ENCODE data around the gene SLC2A13. TPM values are rescaled to one million over a fixed set of nuclear protein-coding genes. Genes with fewer than 3 reads are reported as not detected.

SLC2A13 gene
- total and polyA plus RNA-seq, 2 experiments from 2014 or later, result 10.4 to 13.8 TPM

GRCh38 chr12:39840422-39840821 lies 265.5 kb downstream of the SLC2A13 start:
- H3K4me3 ChIP-seq, result no peak overlapping the region
- no peak for TF ChIP-seq CTCF (IDR thresholded peaks at IDR 0.05; ENCODE audit: low read depth, low read length)
- no peaks in the 10 kb centered on the region for H3K36me3 ChIP-seq
- H3K27ac ChIP-seq, result no peak overlapping the region
- H3K9me3 ChIP-seq (ENCODE audit: low read depth), result no peaks in the 10 kb centered on the region
- H3K27me3 ChIP-seq, result no peaks in the 10 kb centered on the region
- DNase-seq (ENCODE audit: low read depth in 1 of 2, low spot score in 1 of 2), result no peak
- H3K4me1 ChIP-seq (ENCODE audit: low read depth), result no peaks in the 10 kb centered on the region

GRCh38 chr12:39839072-39839471 lies 266.8 kb downstream of the SLC2A13 start:
- no peaks in the 10 kb centered on the region for H3K27me3 ChIP-seq
- no peaks in the 10 kb centered on the region for H3K9me3 ChIP-seq (ENCODE audit: low read depth)
- no peaks in the 10 kb centered on the region for H3K4me1 ChIP-seq (ENCODE audit: low read depth)
- H3K4me3 ChIP-seq, result no peak overlapping the region
- DNase-seq (ENCODE audit: low read depth in 1 of 2, low spot score in 1 of 2), result no peak
- no peak overlapping the region for H3K27ac ChIP-seq
- no peaks in the 10 kb centered on the region for H3K36me3 ChIP-seq
- TF ChIP-seq CTCF (IDR thresholded peaks at IDR 0.05; ENCODE audit: low read depth, low read length), result no peak

GRCh38 chr12:39835517-39836489 lies 270.1 kb downstream of the SLC2A13 start:
- H3K36me3 ChIP-seq, result no peaks in the 10 kb centered on the region
- no peak overlapping the region for H3K27ac ChIP-seq
- no peak overlapping the region for H3K4me3 ChIP-seq
- TF ChIP-seq CTCF (IDR thresholded peaks at IDR 0.05; ENCODE audit: low read depth, low read length), result no peak
- no peaks in the 10 kb centered on the region for H3K9me3 ChIP-seq (ENCODE audit: low read depth)
- no peaks in the 10 kb centered on the region for H3K4me1 ChIP-seq (ENCODE audit: low read depth)
- DNase-seq (ENCODE audit: low read depth in 1 of 2, low spot score in 1 of 2), result no peak
- no peaks in the 10 kb centered on the region for H3K27me3 ChIP-seq

- H3K4me3 ChIP-seq, result no peak overlapping the region
- no peak for TF ChIP-seq CTCF (IDR thresholded peaks at IDR 0.05; ENCODE audit: low read depth, low read length)
- H3K27ac ChIP-seq, result no peak overlapping the region
- H3K27me3 ChIP-seq, result no peaks in the 10 kb centered on the region
- H3K9me3 ChIP-seq (ENCODE audit: low read depth), result no peaks in the 10 kb centered on the region
- no peaks in the 10 kb centered on the region for H3K36me3 ChIP-seq
- H3K4me1 ChIP-seq (ENCODE audit: low read depth), result no peaks in the 10 kb centered on the region
- peak in 1 of 2 donors; percentile 38 for DNase-seq (ENCODE audit: low read depth in 1 of 2, low spot score in 1 of 2)
These were observed 274.1 kb downstream of the SLC2A13 start for GRCh38 chr12:39831587-39832315.

GRCh38 chr12:39830852-39831520 lies 274.9 kb downstream of the SLC2A13 start:
- no peak for DNase-seq (ENCODE audit: low read depth in 1 of 2, low spot score in 1 of 2)
- Histone ChIP-seq H3K36me3 (no peaks in the 10 kb centered on the region), H3K27ac (no peak overlapping the region), H3K4me1 (ENCODE audit: low read depth) (no peaks in the 10 kb centered on the region), H3K9me3 (ENCODE audit: low read depth) (no peaks in the 10 kb centered on the region), H3K4me3 (no peak overlapping the region), H3K27me3 (no peaks in the 10 kb centered on the region)
- TF ChIP-seq CTCF (IDR thresholded peaks at IDR 0.05; ENCODE audit: low read depth, low read length), result no peak
